BE2C (cell line): ENCODE measurements around the gene STAG2.
"Not testable (repeated sequence)": the region's sequence is repeated elsewhere in the genome, so short reads cannot be mapped to it uniquely, and the experiment has no call there.

Experiments used
- DNase-seq: peaks from one replicate; pipeline ENCODE4 v3.0.0-alpha.2; 2020
- H3K27me3 ChIP-seq: fragments of 250-450 bp; sonication (Bioruptor Pico); 2 replicates; pipeline ENCODE4 v1.5.1; 2020; ENCODE audit warnings: mild to moderate bottlenecking
- H3K36me3 ChIP-seq: fragments of 250-450 bp; sonication (Bioruptor Pico); 2 replicates; pipeline ENCODE4 v1.5.1; 2020; ENCODE audit warnings: mild to moderate bottlenecking
- H3K4me1 ChIP-seq: fragments of 250-450 bp; sonication (Bioruptor Pico); 2 replicates; pipeline ENCODE4 v1.5.1; 2020
- H3K4me3 ChIP-seq: 2 replicates; pipeline ENCODE4 v1.5.1; 2011; ENCODE audit warnings: low read depth, low read length
- H3K9me3 ChIP-seq: fragments of 250-450 bp; sonication (Bioruptor Pico); 2 replicates; pipeline ENCODE4 v1.5.1; 2020
- CTCF ChIP-seq: IDR thresholded peaks from 2 replicates; pipeline ENCODE4 v1.5.1; 2012; ENCODE audit warnings: mild to moderate bottlenecking, low read depth, low read length

STAG2 gene

GRCh38 chrX:123927845-123928244 lies 33.7 kb upstream of the STAG2 start:
- Histone ChIP-seq H3K9me3 (no peaks in the 10 kb centered on the region), H3K4me1 (no peaks in the 10 kb centered on the region), H3K36me3 (no peaks in the 10 kb centered on the region), H3K4me3 (no peak overlapping the region), H3K27me3 (no peaks in the 10 kb centered on the region)
- TF ChIP-seq CTCF: no peak
- no peak for DNase-seq

GRCh38 chrX:123932055-123932454 lies 29.5 kb upstream of the STAG2 start:
- not testable (repeated sequence) for H3K4me1 ChIP-seq, H3K4me3 ChIP-seq, DNase-seq, H3K9me3 ChIP-seq, H3K36me3 ChIP-seq, H3K27me3 ChIP-seq

GRCh38 chrX:123943074-123943473 lies 18.4 kb upstream of the STAG2 start:
- no peak overlapping the region for H3K4me3 ChIP-seq
- no peak for TF ChIP-seq CTCF
- DNase-seq: no peak
- H3K9me3 ChIP-seq: no peaks in the 10 kb centered on the region
- no peaks in the 10 kb centered on the region for H3K36me3 ChIP-seq
- H3K27me3 ChIP-seq: no peaks in the 10 kb centered on the region
- no peaks in the 10 kb centered on the region for H3K4me1 ChIP-seq

GRCh38 chrX:123943488-123943887 lies 18.0 kb upstream of the STAG2 start:
- H3K36me3 ChIP-seq: no peaks in the 10 kb centered on the region
- H3K4me3 ChIP-seq: no peak overlapping the region
- H3K4me1 ChIP-seq: no peaks in the 10 kb centered on the region
- no peaks in the 10 kb centered on the region for H3K9me3 ChIP-seq
- H3K27me3 ChIP-seq: no peaks in the 10 kb centered on the region
- no peak for TF ChIP-seq CTCF
- no peak for DNase-seq

GRCh38 chrX:123949846-123950245 lies 11.7 kb upstream of the STAG2 start:
- Histone ChIP-seq H3K4me1 (no peaks in the 10 kb centered on the region), H3K4me3 (no peak overlapping the region), H3K36me3 (no peaks in the 10 kb centered on the region), H3K9me3 (no peaks in the 10 kb centered on the region), H3K27me3 (no peaks in the 10 kb centered on the region)
- no peak for TF ChIP-seq CTCF
- no peak for DNase-seq

- no peaks in the 10 kb centered on the region for H3K9me3 ChIP-seq
- H3K4me1 ChIP-seq: no peaks in the 10 kb centered on the region
These were observed 2.0 kb upstream of the STAG2 start for GRCh38 chrX:123959281-123960063.

More at GRCh38 chrX:123959281-123960063, 2.0 kb upstream of the STAG2 start:
- TF ChIP-seq CTCF: no peak
- Histone ChIP-seq H3K36me3 (no peaks in the 10 kb centered on the region), H3K27me3 (no peaks in the 10 kb centered on the region), H3K4me3 (peak overlapping the region; percentile 80)
- DNase-seq: peak; percentile 24
